PC-9 (cell line): Measurements from ENCODE around the gene DACH1. TPM values are rescaled to one million over a fixed set of nuclear protein-coding genes. Genes with fewer than 3 reads are reported as not detected.

Experiments
- BruUV-seq: library from RNA; stranded (reverse); fragments of 400-500 nt; replicated peaks from 2 replicates; lab custom pipeline; 2021; lab: Mats Ljungman, UMichigan
- CTCF ChIA-PET: fragments of 300-600 bp; sonication (Branson Sonifier 250); formaldehyde crosslinking; loops from one replicate; lab custom pipeline; 2022; ENCODE audit warnings: antibody characterized with exemption; lab: Charles Lee
- POLR2A ChIA-PET: fragments of 300-600 bp; sonication (Branson Sonifier 250); formaldehyde crosslinking; loops from one replicate; lab custom pipeline; 2022; ENCODE audit warnings: antibody characterized with exemption; ENCODE audit not compliant: unreplicated experiment; lab: Charles Lee
- DNase-seq, 2 experiments: peaks; one replicate each; pipeline versions ENCODE4 v3.0.0 to v3.0.0-alpha.2; 2015 to 2022; ENCODE audit warnings: mixed read lengths in 1 of 2
- H2AFZ ChIP-seq: fragments of 200-600 bp; sonication (generic); 2 replicates; pipeline ENCODE4 v1.8.1; 2017; ENCODE audit warnings: antibody characterized with exemption
- H3F3A ChIP-seq: fragments of 200-600 bp; sonication (generic); 2 replicates; pipeline ENCODE4 v1.8.1; 2017; ENCODE audit warnings: antibody characterized with exemption, mild to moderate bottlenecking, low read depth; ENCODE audit not compliant: insufficient read depth
- H3K27ac ChIP-seq: fragments of 200-600 bp; sonication (generic); 2 replicates; pipeline ENCODE4 v1.6.1; 2016; ENCODE audit warnings: mixed run types
- H3K27me3 ChIP-seq: fragments of 200-600 bp; sonication (generic); 2 replicates; pipeline ENCODE4 v1.6.1; 2016; ENCODE audit warnings: low read depth, mixed run types; ENCODE audit not compliant: insufficient read depth
- H3K36me3 ChIP-seq: fragments of 200-600 bp; sonication (generic); 2 replicates; pipeline ENCODE4 v1.6.1; 2016; ENCODE audit warnings: low read depth, mixed run types
- H3K4me1 ChIP-seq: fragments of 200-600 bp; sonication (generic); replicated peaks from 2 replicates; pipeline ENCODE4 v1.6.1; 2016; ENCODE audit warnings: mixed run types; ENCODE audit not compliant: insufficient read depth
- H3K4me2 ChIP-seq: fragments of 200-600 bp; sonication (generic); 2 replicates; pipeline ENCODE4 v1.6.1; 2017; ENCODE audit warnings: mixed run types
- H3K4me3 ChIP-seq: fragments of 200-600 bp; sonication (generic); 2 replicates; pipeline ENCODE4 v1.6.1; 2016; ENCODE audit warnings: mixed run types
- H3K79me2 ChIP-seq: fragments of 200-600 bp; sonication (generic); 2 replicates; pipeline ENCODE4 v1.6.1; 2017; ENCODE audit warnings: low read depth, mixed run types
- H3K9me2 ChIP-seq: fragments of 200-600 bp; sonication (generic); 2 replicates; pipeline ENCODE4 v1.8.1; 2017; ENCODE audit warnings: mild to moderate bottlenecking; ENCODE audit not compliant: insufficient read depth
- H3K9me3 ChIP-seq: fragments of 200-600 bp; sonication (generic); 2 replicates; pipeline ENCODE4 v1.8.1; 2016; ENCODE audit warnings: low read depth; ENCODE audit not compliant: insufficient read depth
- H4K20me1 ChIP-seq: fragments of 200-600 bp; sonication (generic); 2 replicates; pipeline ENCODE4 v1.8.1; 2017; ENCODE audit not compliant: insufficient read depth
- CTCF ChIP-seq: fragments of 200-600 bp; sonication (generic); conservative IDR thresholded peaks from 2 replicates; pipeline ENCODE4 v1.6.1; 2017; ENCODE audit warnings: mixed run types, antibody characterized with exemption, mild to moderate bottlenecking, moderate library complexity
- EZH2 ChIP-seq: fragments of 200-600 bp; sonication (generic); IDR thresholded peaks from 2 replicates; pipeline ENCODE4 v1.8.0; 2017; ENCODE audit warnings: antibody characterized with exemption, low read depth
- intact Hi-C: fragments of 100-400 bp; cut with micrococcal nuclease; formaldehyde crosslinking; loops from one replicate; pipeline ENCODE4 v1.10.0; 2022; ENCODE audit not compliant: unreplicated experiment
- total RNA-seq: library from RNA; stranded (reverse); gene quantifications from 2 replicates; pipeline ENCODE4 v1.2.3, GENCODE V29; 2021

DACH1 gene
- total RNA-seq, 1 experiment from 2014 or later: 1.5 TPM

- H3K4me3 ChIP-seq: no peak overlapping the region
- POLR2A ChIA-PET: no interaction called here
- no peaks in the 10 kb centered on the region for H3K9me2 ChIP-seq
- H3K4me1 ChIP-seq: no peaks in the 10 kb centered on the region
- intact Hi-C loops: no loop called here
- no peaks in the 10 kb centered on the region for H3K36me3 ChIP-seq
- H3K4me2 ChIP-seq: no peak overlapping the region
- BruUV-seq: no TSS peak
- H3F3A ChIP-seq: no peaks in the 10 kb centered on the region
- H3K27me3 ChIP-seq: no peaks in the 10 kb centered on the region
- no peak for TF ChIP-seq EZH2
- no peak for TF ChIP-seq CTCF
- H4K20me1 ChIP-seq: no peaks in the 10 kb centered on the region
- no peak for DNase-seq
- no peaks in the 10 kb centered on the region for H3K79me2 ChIP-seq
- CTCF ChIA-PET: no interaction called here
- no peak overlapping the region for H2AFZ ChIP-seq
- no peak overlapping the region for H3K27ac ChIP-seq
- no peaks in the 10 kb centered on the region for H3K9me3 ChIP-seq
Measured at GRCh38 chr13:71858647-71859046, 8.4 kb downstream of the DACH1 start.

DNA sequence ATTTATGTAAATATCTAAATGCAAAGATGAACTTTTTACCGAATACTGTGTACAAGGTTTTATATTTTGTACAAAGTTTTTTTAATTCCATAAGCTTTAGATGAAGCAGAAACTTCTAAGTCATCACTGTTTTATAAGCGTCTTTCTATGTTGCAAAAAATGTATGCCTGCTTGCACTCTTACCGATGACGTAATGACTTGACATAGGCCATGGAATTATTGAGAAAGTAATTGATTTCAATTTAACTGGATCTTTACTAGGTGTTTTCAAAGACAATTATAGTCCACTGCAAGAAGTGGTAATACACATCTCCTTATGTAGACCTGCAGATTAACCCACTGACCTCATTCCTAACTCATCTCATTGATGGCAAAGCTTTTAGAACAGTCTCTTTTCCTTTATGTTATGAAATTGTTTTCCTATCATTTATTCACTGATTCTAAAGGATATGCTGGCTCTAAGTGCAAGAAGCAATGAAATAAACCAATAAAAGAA lies 10.4 kb downstream of the DACH1 start:
- TF ChIP-seq CTCF: no peak
- TF ChIP-seq EZH2: no peak
- no peak for DNase-seq
- CTCF ChIA-PET: no interaction called here
- H3K9me3 ChIP-seq: no peaks in the 10 kb centered on the region
- no peaks in the 10 kb centered on the region for H3K79me2 ChIP-seq
- no peaks in the 10 kb centered on the region for H3K9me2 ChIP-seq
- H3K4me2 ChIP-seq: no peak overlapping the region
- BruUV-seq: no TSS peak
- intact Hi-C loops: no loop called here
- no peaks in the 10 kb centered on the region for H3K27me3 ChIP-seq
- POLR2A ChIA-PET: no interaction called here
- no peak overlapping the region for H3K27ac ChIP-seq
- no peaks in the 10 kb centered on the region for H3K36me3 ChIP-seq
- H3K4me1 ChIP-seq: no peaks in the 10 kb centered on the region
- no peak overlapping the region for H2AFZ ChIP-seq
- H3F3A ChIP-seq: no peaks in the 10 kb centered on the region
- no peak overlapping the region for H3K4me3 ChIP-seq
- no peaks in the 10 kb centered on the region for H4K20me1 ChIP-seq

- H3K27me3 ChIP-seq: no peaks in the 10 kb centered on the region
- no peak for DNase-seq
- intact Hi-C loops: no loop called here
- no peak overlapping the region for H2AFZ ChIP-seq
- no peaks in the 10 kb centered on the region for H3K9me3 ChIP-seq
- ChIA-PET CTCF (no interaction called here), POLR2A (no interaction called here)
- H3K4me1 ChIP-seq: no peaks in the 10 kb centered on the region
- H3F3A ChIP-seq: no peaks in the 10 kb centered on the region
- H4K20me1 ChIP-seq: no peaks in the 10 kb centered on the region
- no peak for TF ChIP-seq EZH2
- TF ChIP-seq CTCF: no peak
- H3K4me3 ChIP-seq: no peak overlapping the region
- H3K4me2 ChIP-seq: no peak overlapping the region
- H3K36me3 ChIP-seq: no peaks in the 10 kb centered on the region
- no peaks in the 10 kb centered on the region for H3K9me2 ChIP-seq
- BruUV-seq: no TSS peak
- no peak overlapping the region for H3K27ac ChIP-seq
- H3K79me2 ChIP-seq: no peaks in the 10 kb centered on the region
Measured at GRCh38 chr13:71854401-71854800, 12.6 kb downstream of the DACH1 start.
